ENCODE data around the gene ADGRF5.

DNA sequence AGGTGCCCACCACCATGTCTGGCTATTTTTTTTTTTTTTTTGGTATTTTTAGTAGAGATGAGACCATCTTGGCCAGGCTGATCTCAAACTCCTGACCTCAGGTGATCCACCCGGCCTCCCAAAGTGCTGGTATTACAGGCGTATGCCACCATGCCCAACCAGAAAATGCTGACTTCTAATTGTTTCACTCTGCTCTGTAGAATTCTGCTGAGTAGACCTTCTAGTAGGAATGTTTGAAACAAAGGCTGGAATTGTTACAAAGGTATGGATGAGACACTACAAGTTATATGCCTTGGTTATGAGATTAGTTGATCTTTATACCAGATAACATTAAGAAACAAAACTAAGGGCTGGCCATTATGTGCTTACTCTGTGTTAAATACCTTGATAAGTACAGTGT lies 83.7 kb downstream of the ADGRF5 start:
- TF ChIP-seq CTCF (IDR thresholded peaks at IDR 0.05) (no peak), POLR2AphosphoS5 (IDR thresholded peaks at IDR 0.05) (no peak), EP300 (IDR thresholded peaks at IDR 0.05) (no peak)
